GM18508 (cell line): ENCODE data around the gene PHYHD1.

Experiments
- ATAC-seq: cut with Tn5 transposase; IDR thresholded peaks from one replicate; pipeline ENCODE4 v1.9.1; 2021; ENCODE audit warnings: moderate number of reproducible peaks; ENCODE audit not compliant: insufficient read depth, unreplicated experiment

PHYHD1 gene

DNA sequence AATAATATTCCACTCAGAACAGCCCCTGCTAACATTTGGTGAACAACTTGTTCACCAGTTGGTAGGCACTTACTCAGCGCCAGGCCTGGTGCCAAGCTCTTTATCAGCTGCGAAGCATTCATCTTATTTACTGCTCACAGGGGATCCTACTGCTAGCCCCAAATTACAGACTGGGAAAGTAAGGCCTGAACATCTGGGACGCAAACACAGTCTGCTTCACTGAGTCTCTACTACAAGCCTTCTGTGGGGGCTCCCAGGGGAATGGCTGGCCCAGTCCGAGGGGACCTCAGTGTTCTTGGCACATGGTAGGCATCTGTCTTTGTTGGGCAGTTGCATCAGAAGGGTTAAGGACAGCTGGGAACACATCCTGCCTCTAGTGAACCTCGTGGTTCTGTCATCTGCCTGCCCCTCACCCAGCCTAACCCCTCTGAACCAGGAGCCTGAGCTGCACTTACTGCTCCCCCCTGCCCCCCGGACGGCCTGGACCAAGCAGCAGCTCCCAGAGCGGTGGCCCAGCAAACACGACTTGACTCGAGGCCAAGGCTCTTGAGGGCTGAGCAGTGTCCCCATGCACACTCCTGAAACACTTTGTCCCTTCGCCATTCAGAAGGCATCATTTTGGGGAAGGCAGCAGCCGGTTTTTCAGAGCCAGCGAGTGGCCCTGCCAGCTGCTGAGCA, at the start of gene PHYHD1:
PHYHD1 (plus strand) TSS at position 602 of the 678 bp plus-strand sequence. CDS start 1,342 bp downstream, outside the sequence.
- ATAC-seq = no peak

- no peak for ATAC-seq
These were observed 42.9 kb upstream of the PHYHD1 start for GRCh38 chr9:128877852-128878251.

- ATAC-seq = peak; percentile 65
These were observed 38.7 kb upstream of the PHYHD1 start, which contains the start of the genes KYAT1 and LRRC8A for GRCh38 chr9:128881884-128882676. Gene KYAT1 (minus strand): TSS chr9:128881950. CDS start chr9:128845405, 36,545 bp downstream. Gene LRRC8A (plus strand): TSS chr9:128882133. CDS start chr9:128907165, 25,032 bp downstream.

- ATAC-seq = no peak
These were observed 37.8 kb upstream of the PHYHD1 start for GRCh38 chr9:128882677-128883603.

GRCh38 chr9:128884164-128884563, 36.6 kb upstream of the PHYHD1 start:
- no peak for ATAC-seq

DNA sequence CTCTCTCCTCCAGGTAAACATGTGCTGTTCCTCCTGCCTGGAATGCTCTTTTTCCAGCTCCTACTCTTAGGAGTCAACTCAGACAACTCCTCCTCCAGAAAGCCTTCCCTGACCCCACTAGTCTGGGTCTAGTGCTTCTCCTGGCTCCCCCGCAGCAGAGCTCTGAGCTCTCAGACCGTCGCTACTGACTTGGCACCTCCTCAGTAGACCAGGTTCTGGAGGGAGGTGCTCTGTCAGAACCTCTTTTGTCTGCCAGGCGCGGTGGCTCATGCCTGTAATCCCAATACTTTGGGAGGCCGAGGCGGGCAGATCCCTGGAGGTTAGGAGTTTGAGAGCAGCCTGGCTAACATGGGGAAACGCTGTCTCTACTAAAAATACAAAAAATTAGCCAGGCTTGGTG, 35.4 kb upstream of the PHYHD1 start:
- no peak for ATAC-seq

GRCh38 chr9:128885798-128886197, 35.0 kb upstream of the PHYHD1 start:
- no peak for ATAC-seq

- ATAC-seq = no peak
These were observed 34.4 kb upstream of the PHYHD1 start for GRCh38 chr9:128886211-128886891.

DNA sequence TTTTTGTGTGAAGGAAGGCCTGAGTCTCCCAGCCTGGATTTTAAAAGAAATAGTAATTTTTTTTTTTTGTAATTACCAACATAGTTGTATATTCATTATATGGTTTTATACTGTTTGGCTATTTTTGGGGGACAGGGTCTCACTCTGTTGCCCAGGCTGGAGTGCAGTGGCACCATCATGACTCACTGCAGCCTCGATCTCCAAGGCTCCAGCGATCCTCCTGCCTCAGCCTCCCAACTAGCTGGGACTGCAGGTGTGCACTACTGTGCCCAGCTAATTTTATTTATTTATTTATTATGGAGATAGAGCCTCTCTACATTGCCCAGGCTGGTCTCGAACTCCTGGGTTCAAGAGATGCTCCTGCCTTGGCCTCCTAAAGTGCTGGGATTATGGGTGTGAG, 33.7 kb upstream of the PHYHD1 start:
- ATAC-seq = no peak

GRCh38 chr9:128887914-128888350, 32.9 kb upstream of the PHYHD1 start:
- ATAC-seq = no peak

DNA sequence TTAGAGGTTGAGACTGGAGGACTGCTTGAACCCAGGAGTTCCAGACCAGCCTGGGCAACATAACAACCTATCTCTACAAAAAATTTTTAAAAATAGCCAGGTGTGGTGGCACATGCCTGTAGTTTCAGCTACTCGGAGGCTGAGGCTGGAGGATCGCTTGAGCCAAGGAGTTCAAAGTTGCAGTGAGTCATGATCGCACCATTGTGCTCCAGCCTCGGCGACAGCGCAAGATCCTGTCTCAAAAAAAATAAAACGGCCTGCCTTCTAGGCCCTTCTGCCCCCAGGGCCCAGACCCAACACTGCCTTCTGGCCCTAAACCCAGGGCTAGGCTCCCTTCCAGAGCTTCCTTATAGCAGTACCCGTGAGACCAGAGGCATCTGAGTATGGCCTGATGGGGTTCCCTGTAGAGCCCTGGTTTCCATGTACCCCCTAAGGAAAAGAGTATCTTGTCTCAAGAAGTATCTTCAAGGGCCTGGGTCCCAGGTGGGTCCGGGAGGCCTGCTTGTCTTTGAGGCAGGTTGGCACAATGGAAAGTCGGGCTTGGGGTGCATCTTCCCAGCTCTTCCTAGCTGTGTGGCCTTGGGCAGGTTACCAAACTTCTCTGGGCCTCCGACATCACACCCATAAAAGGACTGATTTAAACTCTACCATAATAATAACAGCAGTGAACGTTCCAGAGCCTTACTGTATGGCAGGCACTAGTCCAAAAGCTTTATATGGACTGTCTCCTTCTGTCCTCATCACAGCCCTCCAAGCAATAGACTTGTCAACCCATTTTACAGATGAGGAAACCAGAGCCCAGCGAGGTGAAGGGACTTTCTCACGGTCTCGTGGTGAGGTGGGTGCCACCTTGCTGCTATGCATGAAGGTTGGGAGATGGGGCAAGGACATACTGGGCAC, 29.2 kb upstream of the PHYHD1 start:
- ATAC-seq = no peak

- ATAC-seq = no peak
These were observed 28.4 kb upstream of the PHYHD1 start for GRCh38 chr9:128892221-128892921.

GRCh38 chr9:128893354-128893753, 27.4 kb upstream of the PHYHD1 start:
- ATAC-seq = no peak

DNA sequence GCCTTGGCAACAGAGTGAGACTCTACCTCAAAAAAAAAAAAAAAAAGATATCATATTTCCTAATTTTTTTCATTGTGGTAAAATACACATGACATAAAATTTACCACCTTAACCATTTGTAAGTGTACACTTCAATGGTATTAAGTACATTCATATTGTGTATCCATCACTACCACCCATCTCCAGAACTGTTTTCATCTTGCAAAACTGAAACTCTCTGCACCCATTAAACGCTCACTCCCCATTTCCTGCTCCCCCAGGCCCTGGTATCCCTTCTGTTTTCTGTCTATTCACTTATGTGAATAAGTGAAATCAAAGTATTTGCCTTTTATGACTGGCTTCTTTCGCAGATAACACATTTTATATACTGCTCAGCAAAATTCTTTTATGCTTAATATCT, 26.0 kb upstream of the PHYHD1 start:
- no peak for ATAC-seq

DNA sequence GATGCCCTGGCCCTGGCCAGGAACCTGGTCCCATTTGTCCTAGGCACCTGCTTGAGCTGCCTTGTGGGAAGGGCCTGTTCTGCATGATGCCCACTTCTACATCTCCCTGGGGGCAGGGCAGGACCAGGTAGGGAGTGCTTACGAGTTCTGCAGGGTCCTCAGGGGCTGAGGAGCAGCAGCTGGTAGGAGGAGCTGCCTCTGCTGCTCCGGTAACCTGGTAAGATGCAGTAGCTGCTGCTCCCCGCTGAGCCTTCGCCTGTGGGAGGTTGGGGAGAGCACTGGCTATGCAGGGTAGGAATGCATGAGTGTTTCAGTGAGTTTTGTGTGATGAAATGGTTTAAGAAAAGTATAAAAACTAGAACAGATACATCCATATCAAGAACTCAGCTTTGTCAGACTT, 25.2 kb upstream of the PHYHD1 start:
- ATAC-seq = no peak

GRCh38 chr9:128898382-128898781, 22.4 kb upstream of the PHYHD1 start:
- no peak for ATAC-seq

DNA sequence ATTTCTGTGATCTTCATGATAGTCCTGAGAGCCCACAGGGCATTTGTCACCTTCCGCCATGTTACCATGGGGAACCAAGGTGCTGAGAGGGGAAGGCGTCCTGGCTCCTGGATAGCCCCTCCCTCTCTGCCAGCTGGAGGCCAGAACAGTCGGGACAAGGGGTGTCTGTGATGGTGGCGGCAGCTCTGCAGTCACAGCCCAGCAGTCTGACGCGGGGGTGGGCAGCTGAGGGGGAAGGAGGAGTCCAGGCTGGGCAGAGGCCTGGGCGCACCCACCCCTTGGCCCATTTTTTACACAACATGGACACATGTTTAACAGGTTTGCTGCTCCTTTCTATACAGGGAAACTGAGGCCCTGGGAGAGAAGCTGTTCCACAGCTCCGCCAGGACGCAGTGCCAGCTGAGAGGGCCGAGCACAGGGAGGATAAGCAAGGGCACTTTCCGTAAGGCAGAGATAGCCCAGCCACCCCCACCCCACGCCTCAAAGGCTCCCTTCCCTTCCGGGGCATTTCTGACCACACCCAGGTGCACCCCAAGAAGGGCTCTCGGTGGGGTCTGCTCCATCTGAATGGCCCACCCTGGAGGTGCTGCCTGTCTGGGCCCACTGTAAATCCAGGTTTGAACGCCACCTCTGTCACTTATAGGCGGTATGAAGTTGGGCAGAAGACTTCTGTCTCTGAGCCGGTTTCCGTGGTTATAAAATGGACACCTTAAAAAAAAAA, 21.8 kb upstream of the PHYHD1 start:
- ATAC-seq = no peak
